Fibroblast of lung (primary cell): ENCODE results near the gene DGKG. TPM values are rescaled to one million over a fixed set of nuclear protein-coding genes. Genes with fewer than 3 reads are reported as not detected.
A peak's percentile ranks its signal among the peaks of the same experiment; 100 is the strongest.

Experiments used
- DNase-seq, 2 donors: peaks; one replicate each; pipeline versions ENCODE4 v3.0.0 to v3.0.0-alpha.2; 2010; ENCODE audit warnings: low read depth in 2 of 2
- H2AFZ ChIP-seq: 2 replicates; pipeline ENCODE4 v1.5.1; 2012; ENCODE audit warnings: low read length, control low read depth, inconsistent platforms
- H3K27ac ChIP-seq: 2 replicates; pipeline ENCODE4 v1.5.1; 2011; ENCODE audit warnings: low read length, control low read depth; ENCODE audit not compliant: insufficient read depth
- H3K27me3 ChIP-seq: 2 replicates; pipeline ENCODE4 v1.5.1; 2011; ENCODE audit warnings: mild to moderate bottlenecking, low read length; ENCODE audit not compliant: control insufficient read depth, insufficient read depth
- H3K36me3 ChIP-seq: 2 replicates; pipeline ENCODE4 v1.5.1; 2011; ENCODE audit warnings: low read length; ENCODE audit not compliant: control insufficient read depth, insufficient read depth
- H3K4me1 ChIP-seq: 2 replicates; pipeline ENCODE4 v1.5.1; 2011; ENCODE audit warnings: low read length; ENCODE audit not compliant: control insufficient read depth, insufficient read depth; ENCODE audit errors: extremely low read depth
- H3K4me2 ChIP-seq: 2 replicates; pipeline ENCODE4 v1.5.1; 2011; ENCODE audit warnings: low read length, control low read depth; ENCODE audit not compliant: insufficient read depth; ENCODE audit errors: extremely low read depth
- H3K4me3 ChIP-seq, 4 experiments: fragments of 200-600 bp in 1 of 4; sonication (generic) in 1 of 4; replicated peaks in 1 of 4; 2 replicates each; pipeline ENCODE4 v1.5.1; 2011 to 2016; ENCODE audit warnings: low read length in 4 of 4, low read depth in 3 of 4, mild to moderate bottlenecking in 3 of 4, control low read depth in 2 of 4, inconsistent platforms in 1 of 4, mixed read lengths in 1 of 4; ENCODE audit not compliant: insufficient read depth in 1 of 4; ENCODE audit errors: control extremely low read depth in 1 of 4
- H3K79me2 ChIP-seq: 2 replicates; pipeline ENCODE4 v1.5.1; 2012; ENCODE audit warnings: mild to moderate bottlenecking, low read length, inconsistent platforms; ENCODE audit not compliant: control insufficient read depth, insufficient read depth
- H3K9ac ChIP-seq: 2 replicates; pipeline ENCODE4 v1.5.1; 2011; ENCODE audit warnings: mild to moderate bottlenecking, low read length, control low read depth; ENCODE audit not compliant: insufficient read depth
- H3K9me3 ChIP-seq: 2 replicates; pipeline ENCODE4 v1.5.1; 2012; ENCODE audit warnings: low read depth, low read length; ENCODE audit not compliant: control insufficient read depth, insufficient read depth
- H4K20me1 ChIP-seq: 2 replicates; pipeline ENCODE4 v1.5.1; 2011; ENCODE audit warnings: low read length; ENCODE audit not compliant: control insufficient read depth, insufficient read depth; ENCODE audit errors: extremely low read depth
- EZH2 ChIP-seq: IDR thresholded peaks from 2 replicates; pipeline ENCODE4 v1.5.1; 2012; ENCODE audit warnings: low read length, control low read depth, mild to moderate bottlenecking; ENCODE audit errors: missing control alignments
- polyA plus RNA-seq, 2 donors: library from polyadenylated mRNA; depleted of rRNA in 1 of 2; stranded (reverse) in 1 of 2; unstranded in 1 of 2; fragments of >200 nt; gene quantifications; 2 replicates each; pipeline ENCODE4 v1.2.1, GENCODE V29; 2011 to 2012; ENCODE audit warnings: missing spikeins in 1 of 2
- total RNA-seq: library from RNA; depleted of rRNA; stranded (reverse); fragments of >200 nt; gene quantifications from 2 replicates; pipeline ENCODE4 v1.2.1, GENCODE V29; 2014
- TF ChIP-seq, protein P1 (sequence below), 2 donors: IDR thresholded peaks in 1 of 2; conservative IDR thresholded peaks in 1 of 2; 1 replicate in 1 of 2; 2 replicates in 1 of 2; pipeline ENCODE4 v1.5.1; 2011 to 2012; ENCODE audit warnings: low read length in 2 of 2, control low read depth in 1 of 2, inconsistent platforms in 1 of 2, low read depth in 1 of 2, mild to moderate bottlenecking in 1 of 2

Gene DGKG
- total and polyA plus RNA-seq, 2 donors (not counting 1 experiment from before 2014, with no cell fraction given) = 3.7 to 4.8 TPM

DNA sequence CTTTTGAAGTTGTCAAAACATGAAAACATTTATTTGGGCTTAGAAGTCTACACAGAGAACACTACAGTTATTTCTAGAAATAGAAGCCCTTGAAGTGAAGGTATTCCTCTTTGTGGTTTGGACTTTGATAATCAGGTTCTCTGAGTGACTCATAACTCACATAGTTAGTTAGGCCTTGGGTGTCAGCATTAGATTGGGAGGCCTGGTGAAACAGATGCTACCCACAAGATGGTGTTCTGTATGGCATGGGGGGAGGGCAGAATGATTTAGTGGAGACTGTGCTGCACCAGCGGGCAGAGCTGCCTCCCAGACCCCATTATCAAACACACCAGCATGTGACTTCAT lies 144.2 kb downstream of the DGKG start:
- peak in 1 of 2 donors; percentile 67 for DNase-seq
- no peaks in the 10 kb centered on the region for H3K9me3 ChIP-seq
- H4K20me1 ChIP-seq = no peaks in the 10 kb centered on the region
- no peaks in the 10 kb centered on the region for H3K27me3 ChIP-seq
- no peak overlapping the region for H3K4me3 ChIP-seq
- no peak overlapping the region for H3K27ac ChIP-seq
- no peaks in the 10 kb centered on the region for H3K79me2 ChIP-seq
- H3K9ac ChIP-seq = no peak overlapping the region
- TF ChIP-seq EZH2 = no peak
- TF ChIP-seq, protein P1, sequence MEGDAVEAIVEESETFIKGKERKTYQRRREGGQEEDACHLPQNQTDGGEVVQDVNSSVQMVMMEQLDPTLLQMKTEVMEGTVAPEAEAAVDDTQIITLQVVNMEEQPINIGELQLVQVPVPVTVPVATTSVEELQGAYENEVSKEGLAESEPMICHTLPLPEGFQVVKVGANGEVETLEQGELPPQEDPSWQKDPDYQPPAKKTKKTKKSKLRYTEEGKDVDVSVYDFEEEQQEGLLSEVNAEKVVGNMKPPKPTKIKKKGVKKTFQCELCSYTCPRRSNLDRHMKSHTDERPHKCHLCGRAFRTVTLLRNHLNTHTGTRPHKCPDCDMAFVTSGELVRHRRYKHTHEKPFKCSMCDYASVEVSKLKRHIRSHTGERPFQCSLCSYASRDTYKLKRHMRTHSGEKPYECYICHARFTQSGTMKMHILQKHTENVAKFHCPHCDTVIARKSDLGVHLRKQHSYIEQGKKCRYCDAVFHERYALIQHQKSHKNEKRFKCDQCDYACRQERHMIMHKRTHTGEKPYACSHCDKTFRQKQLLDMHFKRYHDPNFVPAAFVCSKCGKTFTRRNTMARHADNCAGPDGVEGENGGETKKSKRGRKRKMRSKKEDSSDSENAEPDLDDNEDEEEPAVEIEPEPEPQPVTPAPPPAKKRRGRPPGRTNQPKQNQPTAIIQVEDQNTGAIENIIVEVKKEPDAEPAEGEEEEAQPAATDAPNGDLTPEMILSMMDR (conservative IDR thresholded peaks at IDR 0.05 in 1 of 2, IDR thresholded peaks at IDR 0.05 in 1 of 2; ENCODE audit: low read depth in 1 of 2, low read length in 2 of 2) = no peak
- no peak overlapping the region for H3K4me2 ChIP-seq
- no peak overlapping the region for H2AFZ ChIP-seq
- H3K4me1 ChIP-seq = no peaks in the 10 kb centered on the region
- no peaks in the 10 kb centered on the region for H3K36me3 ChIP-seq

DNA sequence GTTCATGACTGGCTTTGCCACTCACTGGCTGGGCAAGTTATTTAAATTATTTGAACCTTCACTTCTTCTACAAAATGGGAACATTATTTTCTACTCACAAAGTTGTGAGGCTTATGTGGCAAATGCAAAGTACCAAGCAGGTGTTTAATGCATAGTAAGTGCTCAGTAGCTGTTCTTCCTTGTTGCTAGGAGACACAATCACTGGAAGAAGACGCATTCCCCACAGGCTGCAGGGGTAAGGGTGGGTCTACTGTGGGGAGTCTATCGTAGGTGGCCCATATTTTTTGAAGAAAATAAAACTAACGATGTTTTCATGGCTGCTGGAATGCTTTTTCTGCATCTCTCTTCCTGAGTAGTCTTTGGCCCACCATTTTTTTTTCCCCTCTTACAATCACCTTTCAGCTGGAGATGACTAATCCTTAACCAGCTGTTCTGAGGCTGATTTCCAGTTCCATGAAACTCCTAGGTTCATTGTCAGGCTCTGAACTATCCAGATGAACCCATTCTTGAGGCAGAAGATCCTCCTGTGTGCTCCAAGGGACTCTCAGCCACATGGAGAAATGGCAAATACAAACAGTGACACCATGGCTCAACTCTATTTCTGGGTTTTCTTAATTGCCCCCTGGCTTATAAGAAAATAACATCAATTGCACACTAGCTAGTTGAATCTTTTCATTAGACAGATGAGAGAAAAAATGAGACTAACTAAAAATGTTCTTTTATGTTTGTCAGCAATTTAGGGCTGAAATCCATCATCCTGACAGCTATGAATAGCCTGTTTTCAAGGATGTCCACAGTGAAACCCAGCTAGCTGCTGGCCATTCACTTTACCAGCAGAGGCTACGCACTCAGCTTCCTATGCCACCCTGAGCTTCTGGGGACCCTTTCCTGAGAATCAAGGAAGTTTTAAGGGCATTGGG lies 144.9 kb downstream of the DGKG start:
- no peak overlapping the region for H3K27ac ChIP-seq
- H3K79me2 ChIP-seq = no peaks in the 10 kb centered on the region
- H3K9me3 ChIP-seq = no peaks in the 10 kb centered on the region
- no peaks in the 10 kb centered on the region for H3K36me3 ChIP-seq
- no peak overlapping the region for H3K4me3 ChIP-seq
- no peak overlapping the region for H3K9ac ChIP-seq
- no peaks in the 10 kb centered on the region for H3K4me1 ChIP-seq
- H2AFZ ChIP-seq = no peak overlapping the region
- TF ChIP-seq, protein P1 (conservative IDR thresholded peaks at IDR 0.05 in 1 of 2, IDR thresholded peaks at IDR 0.05 in 1 of 2; ENCODE audit: low read depth in 1 of 2, low read length in 2 of 2) = no peak
- no peak for TF ChIP-seq EZH2
- no peaks in the 10 kb centered on the region for H4K20me1 ChIP-seq
- no peak overlapping the region for H3K4me2 ChIP-seq
- no peaks in the 10 kb centered on the region for H3K27me3 ChIP-seq
- peak in 1 of 2 donors; percentile 28 for DNase-seq

DNA sequence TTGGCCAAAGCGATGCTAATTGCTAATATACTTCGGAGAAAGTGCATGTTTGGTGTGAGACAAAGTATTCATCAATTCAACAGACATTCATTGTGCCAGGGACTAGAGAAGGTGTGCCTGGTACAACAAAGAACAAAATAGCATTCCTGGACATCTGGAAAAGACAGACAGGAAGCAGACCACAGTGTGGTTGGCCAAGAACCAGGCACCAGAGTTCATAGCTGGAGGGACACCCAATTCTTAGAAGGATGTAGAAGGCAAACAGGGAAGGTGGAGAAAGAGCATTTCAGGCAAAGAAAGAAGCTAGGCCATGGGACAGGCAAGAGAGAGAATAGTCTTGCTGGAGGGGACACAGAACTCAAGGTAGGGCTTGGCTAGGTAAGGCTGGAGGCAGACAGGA lies 147.4 kb downstream of the DGKG start:
- no peak for DNase-seq
- H3K9me3 ChIP-seq = no peaks in the 10 kb centered on the region
- H4K20me1 ChIP-seq = no peaks in the 10 kb centered on the region
- H2AFZ ChIP-seq = no peak overlapping the region
- no peak overlapping the region for H3K4me2 ChIP-seq
- no peak overlapping the region for H3K4me3 ChIP-seq
- no peak overlapping the region for H3K9ac ChIP-seq
- H3K27me3 ChIP-seq = no peaks in the 10 kb centered on the region
- H3K27ac ChIP-seq = no peak overlapping the region
- H3K36me3 ChIP-seq = no peaks in the 10 kb centered on the region
- peaks cover 10% of the 10 kb centered on the region for H3K4me1 ChIP-seq
- H3K79me2 ChIP-seq = no peaks in the 10 kb centered on the region
- no peak for TF ChIP-seq EZH2
- TF ChIP-seq, protein P1 (conservative IDR thresholded peaks at IDR 0.05 in 1 of 2, IDR thresholded peaks at IDR 0.05 in 1 of 2; ENCODE audit: low read depth in 1 of 2, low read length in 2 of 2) = no peak
